Sigmoid colon (tissue), 4 donors: ENCODE results near the gene PLSCR3.

Source experiments
- CTCF ChIP-seq, 4 experiments: fragments of 450-650 bp in 3 of 4; fragments of 200-600 bp in 1 of 4; IDR thresholded peaks; one replicate each; pipeline ENCODE4 v1.5.1; 2016 to 2019; ENCODE audit warnings: antibody characterized with exemption in 4 of 4, mild to moderate bottlenecking in 3 of 4, moderate library complexity in 2 of 4
- EP300 ChIP-seq, 4 donors: sonication (generic); formaldehyde crosslinking; IDR thresholded peaks; one replicate each; pipeline ENCODE4 v1.6.1; 2017; ENCODE audit warnings: antibody characterized with exemption in 4 of 4
- POLR2A ChIP-seq, 2 donors: fragments of 450-650 bp; IDR thresholded peaks; one replicate each; pipeline ENCODE4 v1.6.1; 2016; ENCODE audit warnings: antibody characterized with exemption in 2 of 2, mild to moderate bottlenecking in 2 of 2, moderate library complexity in 2 of 2
- POLR2AphosphoS5 ChIP-seq, 4 donors: sonication (generic); formaldehyde crosslinking; IDR thresholded peaks; one replicate each; pipeline ENCODE4 v1.6.1; 2017; ENCODE audit warnings: antibody characterized with exemption in 4 of 4

DNA sequence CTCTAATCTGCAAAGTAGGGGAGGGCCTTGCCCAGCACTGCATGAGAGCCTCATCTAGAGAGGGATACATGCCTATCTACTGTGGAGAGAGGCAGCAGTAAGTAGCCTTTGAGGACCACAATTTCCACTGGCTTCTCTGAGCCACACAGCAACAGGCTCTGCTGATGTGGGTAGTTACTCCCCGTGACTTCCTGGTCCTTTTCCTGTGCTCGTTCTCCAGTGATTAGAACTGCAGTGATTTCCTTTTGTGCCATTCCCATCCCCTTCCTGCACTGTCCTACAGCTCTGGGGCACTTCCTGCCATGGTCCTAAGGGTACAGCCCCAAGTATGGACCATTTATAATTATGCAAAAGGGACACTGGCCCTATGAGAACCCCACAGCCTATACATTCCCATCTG, 3.0 kb downstream of the PLSCR3 start:
- TF ChIP-seq POLR2AphosphoS5 (IDR thresholded peaks at IDR 0.05): no peak
- no peak for TF ChIP-seq CTCF (IDR thresholded peaks at IDR 0.05)
- no peak for TF ChIP-seq POLR2A (IDR thresholded peaks at IDR 0.05)
- TF ChIP-seq EP300 (IDR thresholded peaks at IDR 0.05): no peak
